GM03348 (cell line): ENCODE data around the gene CXCL17.

ENCODE experiments used
- DNase-seq: peaks from one replicate; pipeline ENCODE4 v3.0.0; 2012; ENCODE audit warnings: low spot score

The CXCL17 gene

GRCh38 chr19:42397263-42398166 lies 45.2 kb downstream of the CXCL17 start:
- no peak for DNase-seq

- peak; percentile 100 for DNase-seq
These were observed 46.1 kb downstream of the CXCL17 start for GRCh38 chr19:42396381-42397262.

- DNase-seq, result no peak
These were observed 48.0 kb downstream of the CXCL17 start for GRCh38 chr19:42394751-42395150.

- DNase-seq, result no peak
These were observed 50.6 kb downstream of the CXCL17 start for GRCh38 chr19:42392165-42392564.

- no peak for DNase-seq
These were observed 52.8 kb downstream of the CXCL17 start, which contains the start of gene CNFN for GRCh38 chr19:42389899-42390298. TSS of gene CNFN (minus strand) at chr19:42390297. CDS start at chr19:42389037, 1,260 bp downstream.

GRCh38 chr19:42388851-42389489 lies 53.8 kb downstream of the CXCL17 start:
- DNase-seq, result no peak

GRCh38 chr19:42386974-42387707 lies 55.6 kb downstream of the CXCL17 start:
- peak; percentile 82 for DNase-seq

GRCh38 chr19:42380155-42380554 lies 62.6 kb downstream of the CXCL17 start:
- no peak for DNase-seq
